Measurements from ENCODE around the gene MAML2. TPM values are rescaled to one million over a fixed set of nuclear protein-coding genes. Genes with fewer than 3 reads are reported as not detected.
A peak's percentile ranks its signal among the peaks of the same experiment; 100 is the strongest.

The MAML2 gene
- total RNA-seq, 1 donor from 2014 or later: 1.3 TPM

GRCh38 chr11:96314326-96315020 lies 28.5 kb downstream of the MAML2 start:
- DNase-seq (ENCODE audit: low read depth) (peak; percentile 86), FAIRE-seq (no peak)
- no peaks in the 10 kb centered on the region for H3K27me3 ChIP-seq (ENCODE audit: control insufficient read depth, insufficient read depth, low read length)
- TF ChIP-seq, protein P1, sequence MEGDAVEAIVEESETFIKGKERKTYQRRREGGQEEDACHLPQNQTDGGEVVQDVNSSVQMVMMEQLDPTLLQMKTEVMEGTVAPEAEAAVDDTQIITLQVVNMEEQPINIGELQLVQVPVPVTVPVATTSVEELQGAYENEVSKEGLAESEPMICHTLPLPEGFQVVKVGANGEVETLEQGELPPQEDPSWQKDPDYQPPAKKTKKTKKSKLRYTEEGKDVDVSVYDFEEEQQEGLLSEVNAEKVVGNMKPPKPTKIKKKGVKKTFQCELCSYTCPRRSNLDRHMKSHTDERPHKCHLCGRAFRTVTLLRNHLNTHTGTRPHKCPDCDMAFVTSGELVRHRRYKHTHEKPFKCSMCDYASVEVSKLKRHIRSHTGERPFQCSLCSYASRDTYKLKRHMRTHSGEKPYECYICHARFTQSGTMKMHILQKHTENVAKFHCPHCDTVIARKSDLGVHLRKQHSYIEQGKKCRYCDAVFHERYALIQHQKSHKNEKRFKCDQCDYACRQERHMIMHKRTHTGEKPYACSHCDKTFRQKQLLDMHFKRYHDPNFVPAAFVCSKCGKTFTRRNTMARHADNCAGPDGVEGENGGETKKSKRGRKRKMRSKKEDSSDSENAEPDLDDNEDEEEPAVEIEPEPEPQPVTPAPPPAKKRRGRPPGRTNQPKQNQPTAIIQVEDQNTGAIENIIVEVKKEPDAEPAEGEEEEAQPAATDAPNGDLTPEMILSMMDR (IDR thresholded peaks at IDR 0.05; ENCODE audit: insufficient read depth, low read length, severe bottlenecking): no peak
- no peaks in the 10 kb centered on the region for H3K36me3 ChIP-seq (ENCODE audit: control insufficient read depth, insufficient read depth, low read length)
- H3K4me3 ChIP-seq (ENCODE audit: low read depth, low read length): no peak overlapping the region

- Histone ChIP-seq H3K36me3 (ENCODE audit: control insufficient read depth, insufficient read depth, low read length) (no peaks in the 10 kb centered on the region), H3K4me3 (ENCODE audit: low read depth, low read length) (no peak overlapping the region), H3K27me3 (ENCODE audit: control insufficient read depth, insufficient read depth, low read length) (no peaks in the 10 kb centered on the region)
- no peak for DNase-seq (ENCODE audit: low read depth)
- no peak for FAIRE-seq
- TF ChIP-seq, protein P1 (IDR thresholded peaks at IDR 0.05; ENCODE audit: insufficient read depth, low read length, severe bottlenecking): no peak
Observed at GRCh38 chr11:96313163-96313562, 29.8 kb downstream of the MAML2 start.

GRCh38 chr11:96311120-96311568 lies 31.9 kb downstream of the MAML2 start:
- no peaks in the 10 kb centered on the region for H3K36me3 ChIP-seq (ENCODE audit: control insufficient read depth, insufficient read depth, low read length)
- TF ChIP-seq, protein P1 (IDR thresholded peaks at IDR 0.05; ENCODE audit: insufficient read depth, low read length, severe bottlenecking): no peak
- no peak overlapping the region for H3K4me3 ChIP-seq (ENCODE audit: low read depth, low read length)
- DNase-seq (ENCODE audit: low read depth) (peak; percentile 49), FAIRE-seq (no peak)
- no peaks in the 10 kb centered on the region for H3K27me3 ChIP-seq (ENCODE audit: control insufficient read depth, insufficient read depth, low read length)

DNA sequence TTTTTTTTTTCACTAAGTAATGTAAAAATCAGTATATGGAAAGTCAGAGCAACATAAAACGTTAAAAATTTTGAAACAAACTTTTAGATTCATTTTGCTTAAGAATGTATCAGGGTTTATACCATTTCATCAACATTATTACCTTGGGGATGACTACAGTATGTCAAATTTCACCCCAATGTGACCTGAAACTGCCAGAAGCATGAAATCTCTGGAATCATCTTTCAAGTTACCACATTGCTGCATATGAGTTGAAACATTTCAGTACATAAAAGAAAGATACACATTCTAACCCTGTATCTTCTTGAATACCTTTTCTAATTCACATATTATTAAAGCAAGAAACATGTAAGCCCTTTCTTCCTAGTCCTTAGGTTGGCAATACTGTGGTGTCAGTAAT lies 32.8 kb downstream of the MAML2 start:
- FAIRE-seq (no peak), DNase-seq (ENCODE audit: low read depth) (no peak)
- H3K36me3 ChIP-seq (ENCODE audit: control insufficient read depth, insufficient read depth, low read length): no peaks in the 10 kb centered on the region
- TF ChIP-seq, protein P1 (IDR thresholded peaks at IDR 0.05; ENCODE audit: insufficient read depth, low read length, severe bottlenecking): no peak
- no peaks in the 10 kb centered on the region for H3K27me3 ChIP-seq (ENCODE audit: control insufficient read depth, insufficient read depth, low read length)
- no peak overlapping the region for H3K4me3 ChIP-seq (ENCODE audit: low read depth, low read length)

- TF ChIP-seq, protein P1 (IDR thresholded peaks at IDR 0.05; ENCODE audit: insufficient read depth, low read length, severe bottlenecking): no peak
- no peaks in the 10 kb centered on the region for H3K36me3 ChIP-seq (ENCODE audit: control insufficient read depth, insufficient read depth, low read length)
- DNase-seq (ENCODE audit: low read depth): no peak
- H3K4me3 ChIP-seq (ENCODE audit: low read depth, low read length): no peak overlapping the region
- H3K27me3 ChIP-seq (ENCODE audit: control insufficient read depth, insufficient read depth, low read length): no peaks in the 10 kb centered on the region
- no peak for FAIRE-seq
Observed at GRCh38 chr11:96309643-96310017, 33.4 kb downstream of the MAML2 start.
